Thoracic aorta (tissue), 2 donors: ENCODE measurements around the gene MAPK14. TPM values are rescaled to one million over a fixed set of nuclear protein-coding genes. Genes with fewer than 3 reads are reported as not detected.
"Not testable (repeated sequence)": the region's sequence is repeated elsewhere in the genome, so short reads cannot be mapped to it uniquely, and the experiment has no call there.

Experiments used
- ATAC-seq: fragments of 150-250 bp; one replicate; pipeline ENCODE4 v1.8.0; 2017; ENCODE audit warnings: low read depth; ENCODE audit not compliant: insufficient number of reproducible peaks, low FRiP score
- DNase-seq: peaks from one replicate; pipeline ENCODE4 v3.0.0-alpha.2; 2020; ENCODE audit warnings: low spot score
- H3K27ac ChIP-seq, 2 donors: fragments of 200-600 bp; sonication (generic); 1 replicate in 1 of 2; 2 replicates in 1 of 2; pipeline ENCODE4 v1.5.1; 2016; ENCODE audit warnings: mild to moderate bottlenecking in 2 of 2, moderate library complexity in 2 of 2
- H3K27me3 ChIP-seq: fragments of 200-600 bp; sonication (generic); replicated peaks from 2 replicates; pipeline ENCODE4 v1.6.0; 2016; ENCODE audit warnings: mild to moderate bottlenecking; ENCODE audit not compliant: insufficient read depth
- H3K36me3 ChIP-seq: fragments of 200-600 bp; sonication (generic); one replicate; pipeline ENCODE4 v1.5.1; 2016
- H3K4me1 ChIP-seq, 2 donors: fragments of 200-600 bp; sonication (generic); 1 replicate in 1 of 2; 2 replicates in 1 of 2; pipeline versions ENCODE4 v1.5.1 to v1.6.0; 2016; ENCODE audit warnings: low read depth in 2 of 2, mild to moderate bottlenecking in 1 of 2; ENCODE audit not compliant: control insufficient read depth in 1 of 2
- H3K4me3 ChIP-seq: fragments of 200-600 bp; sonication (generic); 2 replicates; pipeline ENCODE4 v1.5.1; 2016; ENCODE audit warnings: mild to moderate bottlenecking
- H3K9me3 ChIP-seq: fragments of 200-600 bp; sonication (generic); 2 replicates; pipeline ENCODE4 v1.5.1; 2016
- total RNA-seq, 2 donors: library from RNA; depleted of rRNA; stranded (reverse); fragments of >200 nt; gene quantifications; one replicate each; pipeline versions ENCODE4 v1.1.0 to v1.2.3, GENCODE V29; 2016
- TF ChIP-seq, protein P1 (sequence below): fragments of 200-600 bp; sonication (generic); IDR thresholded peaks from one replicate; pipeline ENCODE4 v1.5.1; 2019; ENCODE audit warnings: antibody characterized with exemption

MAPK14 gene
- total RNA-seq, 2 donors from 2014 or later: 61.9 to 106 TPM

DNA sequence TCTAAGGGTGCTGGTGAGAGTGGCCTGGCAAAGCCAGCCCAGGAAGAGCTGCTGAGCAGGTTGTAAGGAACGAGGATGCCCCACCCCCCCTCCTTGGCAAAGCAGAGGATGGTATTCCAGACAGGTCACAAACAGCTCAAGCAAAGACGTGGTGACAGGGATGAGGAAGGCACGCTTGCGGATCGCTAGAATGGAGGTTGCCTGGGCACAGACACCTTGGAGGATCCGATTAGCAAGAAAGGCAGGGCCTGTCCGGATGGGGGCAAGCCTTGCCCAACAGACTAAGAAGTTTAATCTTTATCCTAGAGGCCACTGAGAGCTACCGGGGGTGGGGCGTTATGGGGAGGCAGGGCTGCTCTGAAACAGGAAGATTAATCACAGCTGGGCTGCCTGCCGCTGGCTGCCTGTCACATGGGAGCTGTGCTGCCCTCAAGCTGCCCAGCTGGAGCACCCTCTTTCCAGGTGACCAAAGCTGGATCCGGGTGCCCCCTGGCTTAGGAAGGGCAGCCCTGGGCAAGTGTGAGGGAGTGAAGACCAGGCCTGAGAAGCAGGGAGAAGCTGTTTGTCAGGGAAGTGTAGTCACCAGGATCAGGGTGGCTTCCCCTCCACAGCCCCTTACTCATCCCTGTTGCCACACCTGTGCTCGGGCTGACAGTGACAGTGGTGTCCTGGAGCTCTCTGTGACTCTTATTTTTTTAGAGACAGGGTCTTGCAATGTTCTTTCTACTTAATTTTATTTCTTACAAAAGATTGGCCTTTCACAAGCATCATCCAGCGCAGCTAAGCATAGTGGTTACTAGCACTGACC is 93.6 kb downstream of the MAPK14 start:
- Histone ChIP-seq H3K27me3 (no peaks in the 10 kb centered on the region), H3K4me1 (peaks cover 3 to 5% of the 10 kb centered on the region in 2 donors), H3K27ac (no peak overlapping the region), H3K36me3 (no peaks in the 10 kb centered on the region), H3K4me3 (no peak overlapping the region), H3K9me3 (no peaks in the 10 kb centered on the region)
- DNase-seq: no peak
- TF ChIP-seq, protein P1, sequence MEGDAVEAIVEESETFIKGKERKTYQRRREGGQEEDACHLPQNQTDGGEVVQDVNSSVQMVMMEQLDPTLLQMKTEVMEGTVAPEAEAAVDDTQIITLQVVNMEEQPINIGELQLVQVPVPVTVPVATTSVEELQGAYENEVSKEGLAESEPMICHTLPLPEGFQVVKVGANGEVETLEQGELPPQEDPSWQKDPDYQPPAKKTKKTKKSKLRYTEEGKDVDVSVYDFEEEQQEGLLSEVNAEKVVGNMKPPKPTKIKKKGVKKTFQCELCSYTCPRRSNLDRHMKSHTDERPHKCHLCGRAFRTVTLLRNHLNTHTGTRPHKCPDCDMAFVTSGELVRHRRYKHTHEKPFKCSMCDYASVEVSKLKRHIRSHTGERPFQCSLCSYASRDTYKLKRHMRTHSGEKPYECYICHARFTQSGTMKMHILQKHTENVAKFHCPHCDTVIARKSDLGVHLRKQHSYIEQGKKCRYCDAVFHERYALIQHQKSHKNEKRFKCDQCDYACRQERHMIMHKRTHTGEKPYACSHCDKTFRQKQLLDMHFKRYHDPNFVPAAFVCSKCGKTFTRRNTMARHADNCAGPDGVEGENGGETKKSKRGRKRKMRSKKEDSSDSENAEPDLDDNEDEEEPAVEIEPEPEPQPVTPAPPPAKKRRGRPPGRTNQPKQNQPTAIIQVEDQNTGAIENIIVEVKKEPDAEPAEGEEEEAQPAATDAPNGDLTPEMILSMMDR: no peak
- no peak for ATAC-seq

DNA sequence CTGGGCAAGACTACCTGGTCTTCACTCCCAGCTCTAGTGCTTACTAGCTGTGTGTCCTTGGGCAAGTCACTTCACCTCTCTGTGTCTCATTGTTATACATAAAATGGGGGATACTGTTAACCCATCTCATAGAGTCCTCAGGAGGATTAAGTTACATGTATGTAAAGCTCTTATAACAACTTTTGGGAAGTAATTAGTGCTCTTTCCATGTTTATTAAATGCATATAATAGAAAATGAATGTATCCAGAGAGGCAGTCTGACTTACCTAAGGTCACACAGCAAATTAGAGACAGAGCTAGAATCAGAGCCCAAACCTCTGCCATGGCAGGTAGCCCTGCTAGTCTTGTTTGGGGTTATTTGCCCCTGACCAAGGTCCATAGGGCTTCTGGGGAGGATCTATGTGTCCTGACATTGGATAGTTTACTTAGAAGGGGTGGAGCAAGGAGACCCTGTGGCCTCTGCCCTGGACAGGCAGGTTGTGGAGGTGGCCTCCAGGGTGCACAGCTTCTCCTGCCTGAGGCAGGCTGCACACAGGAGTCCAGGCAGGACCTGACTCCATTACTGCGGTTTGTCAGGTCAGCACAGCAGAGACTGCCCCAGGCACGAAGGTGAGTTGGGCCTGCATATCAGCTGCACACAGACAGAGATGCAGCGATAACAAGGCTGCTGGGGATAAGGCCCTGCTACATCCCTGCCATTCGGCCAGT is 94.3 kb downstream of the MAPK14 start:
- ATAC-seq: no peak
- Histone ChIP-seq H3K36me3 (no peaks in the 10 kb centered on the region), H3K9me3 (no peaks in the 10 kb centered on the region), H3K27me3 (no peaks in the 10 kb centered on the region), H3K27ac (no peak overlapping the region), H3K4me1 (peaks cover 3 to 5% of the 10 kb centered on the region in 2 donors), H3K4me3 (no peak overlapping the region)
- DNase-seq: no peak
- TF ChIP-seq, protein P1: no peak

DNA sequence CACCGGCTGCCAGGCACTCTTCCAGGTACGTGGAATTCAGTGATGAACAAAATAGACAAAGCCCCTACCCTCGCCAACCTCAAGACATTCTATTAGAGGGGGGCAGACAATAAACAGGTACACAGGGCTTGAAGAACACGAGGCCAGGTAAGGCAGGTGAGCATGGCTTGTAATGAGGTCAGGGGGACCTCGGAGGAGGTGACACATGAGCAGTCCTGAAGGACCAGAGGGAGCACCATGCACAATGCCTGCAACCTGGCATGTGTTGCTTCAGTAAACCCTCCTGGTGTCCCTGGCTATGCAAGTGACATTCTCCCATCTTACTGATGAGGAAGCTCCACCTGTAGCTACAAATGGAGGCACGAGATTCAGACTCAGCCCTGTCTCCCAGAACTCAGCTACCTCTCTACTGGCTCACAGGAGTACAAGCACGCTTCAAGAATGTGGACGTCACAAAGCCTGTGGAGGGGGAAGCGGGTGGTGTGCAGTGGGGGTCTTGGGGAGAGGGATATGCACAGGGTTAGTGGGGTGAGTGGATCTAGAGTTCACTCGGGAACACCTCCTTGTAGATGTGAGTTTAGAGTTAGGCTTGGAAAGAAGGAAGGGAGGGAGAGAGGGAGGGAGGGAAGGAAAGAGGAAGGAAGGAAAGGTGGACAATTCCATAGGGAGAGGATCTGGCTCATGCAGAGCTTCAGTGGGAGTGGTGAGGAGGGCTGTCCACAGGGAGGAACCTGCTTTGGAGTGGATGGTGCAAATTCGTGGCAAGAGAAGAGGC is 95.1 kb downstream of the MAPK14 start:
- Histone ChIP-seq H3K9me3 (no peaks in the 10 kb centered on the region), H3K27ac (no peak overlapping the region), H3K27me3 (no peaks in the 10 kb centered on the region), H3K4me3 (no peak overlapping the region), H3K4me1 (peaks cover 3 to 5% of the 10 kb centered on the region in 2 donors), H3K36me3 (no peaks in the 10 kb centered on the region)
- DNase-seq (no peak), ATAC-seq (no peak)
- TF ChIP-seq, protein P1: no peak

DNA sequence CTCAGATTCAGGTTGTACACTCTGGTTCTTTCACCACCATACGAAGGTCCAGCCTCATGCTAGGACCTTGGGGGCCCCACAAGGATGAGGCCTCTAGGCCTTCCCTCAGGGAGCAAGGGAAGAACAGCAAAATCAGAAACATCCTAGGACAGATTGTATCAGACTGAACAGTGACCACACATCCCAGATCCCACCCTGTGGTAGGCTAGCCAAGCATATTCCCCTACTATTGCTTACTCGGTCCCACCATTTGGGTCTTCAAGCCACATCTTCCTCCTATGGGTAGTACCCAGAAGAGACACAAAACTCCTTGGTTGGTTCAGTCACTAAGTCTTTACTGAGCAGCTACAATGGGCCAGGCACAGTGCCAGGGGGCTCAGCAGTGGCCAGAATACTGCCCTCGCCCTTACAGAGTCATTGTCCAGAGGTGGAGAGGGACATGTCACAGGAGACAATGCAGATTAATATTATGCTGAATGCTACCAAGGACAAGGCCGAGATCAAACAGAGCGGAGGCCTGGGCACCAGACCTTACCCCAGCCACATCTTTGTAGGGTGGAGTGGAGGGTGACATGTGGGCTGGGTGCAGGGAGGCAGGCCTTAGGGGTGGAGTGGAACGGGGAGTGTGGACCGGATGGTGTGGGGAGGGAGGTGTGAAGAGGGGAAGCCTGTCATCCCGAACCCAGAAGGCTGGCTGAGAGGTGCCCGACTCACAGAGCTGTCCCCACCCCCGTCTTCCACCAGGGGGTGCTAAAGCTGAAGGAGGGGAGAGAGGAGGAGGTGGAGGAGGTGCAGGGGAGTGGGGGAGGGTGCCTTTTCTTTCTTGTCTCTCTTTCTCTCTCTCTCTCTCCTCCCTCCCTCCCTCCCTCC is 95.9 kb downstream of the MAPK14 start:
- DNase-seq (peak; percentile 48), ATAC-seq (peak; percentile 37)
- TF ChIP-seq, protein P1: peak; percentile 78
- Histone ChIP-seq H3K27me3 (no peaks in the 10 kb centered on the region), H3K36me3 (no peaks in the 10 kb centered on the region), H3K9me3 (no peaks in the 10 kb centered on the region), H3K4me3 (peak overlapping the region; percentile 41), H3K4me1 (peaks cover 3 to 5% of the 10 kb centered on the region in 2 donors), H3K27ac (no peak overlapping the region)

DNA sequence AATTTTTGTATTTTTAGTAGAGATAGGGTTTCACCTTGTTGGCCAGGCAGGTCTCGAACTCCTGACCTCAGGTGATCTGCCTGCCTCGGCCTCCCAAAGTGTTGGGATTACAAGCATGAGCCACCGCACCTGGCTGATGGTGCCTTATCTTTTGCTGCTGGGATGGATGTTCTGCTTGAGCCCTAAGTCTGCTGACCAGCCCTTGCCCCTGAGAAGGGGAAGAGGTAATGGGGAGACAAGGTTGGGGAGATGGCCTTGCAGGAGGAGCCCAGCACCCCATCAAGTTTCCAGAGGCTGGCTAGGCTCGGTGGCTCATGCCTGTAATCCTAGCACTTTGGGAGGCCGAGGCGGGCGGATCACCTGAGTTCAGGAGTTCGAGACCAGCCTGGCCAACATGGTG is 96.7 kb downstream of the MAPK14 start:
- H3K4me3 ChIP-seq: peak overlapping the region; percentile 41
- not testable (repeated sequence) for H3K4me1 ChIP-seq, H3K9me3 ChIP-seq, H3K27ac ChIP-seq, ATAC-seq, H3K27me3 ChIP-seq, DNase-seq, H3K36me3 ChIP-seq
